Prostate gland (tissue), 2 donors: Measurements from ENCODE around the gene MCOLN1. TPM values are rescaled to one million over a fixed set of nuclear protein-coding genes. Genes with fewer than 3 reads are reported as not detected.

Experiments used
- DNase-seq: peaks from one replicate; pipeline ENCODE4 v3.0.0-alpha.2; 2019; ENCODE audit warnings: low spot score
- H3K27ac ChIP-seq, 2 donors: fragments of 200-600 bp; sonication (generic); 2 replicates each; pipeline ENCODE4 v1.5.1; 2017 to 2019
- H3K27me3 ChIP-seq: fragments of 200-600 bp; sonication (generic); replicated peaks from 2 replicates; pipeline ENCODE4 v1.5.1; 2019; ENCODE audit not compliant: insufficient read depth
- H3K36me3 ChIP-seq, 2 donors: fragments of 200-600 bp; sonication (generic); 1 replicate in 1 of 2; 2 replicates in 1 of 2; pipeline versions ENCODE4 v1.5.1 to v1.8.1; 2017 to 2019
- H3K4me1 ChIP-seq: fragments of 200-600 bp; sonication (generic); replicated peaks from 2 replicates; pipeline ENCODE4 v1.5.1; 2019
- H3K4me3 ChIP-seq, 2 donors: fragments of 200-600 bp; sonication (generic); 2 replicates each; pipeline ENCODE4 v1.5.1; 2017 to 2019
- H3K9me3 ChIP-seq: fragments of 200-600 bp; sonication (generic); 2 replicates; pipeline ENCODE4 v1.5.1; 2017
- CTCF ChIP-seq, 4 experiments: fragments of 200-600 bp in 2 of 4; fragments of 450-650 bp in 2 of 4; sonication (generic) in 2 of 4; IDR thresholded peaks; 1 replicate in 3 of 4; 2 replicates in 1 of 4; pipeline ENCODE4 v1.5.1; 2016 to 2019; ENCODE audit warnings: antibody characterized with exemption in 4 of 4, mild to moderate bottlenecking in 2 of 4, moderate library complexity in 2 of 4
- POLR2A ChIP-seq: fragments of 450-650 bp; IDR thresholded peaks from one replicate; pipeline ENCODE4 v1.6.1; 2016; ENCODE audit warnings: antibody characterized with exemption, mild to moderate bottlenecking
- POLR2AphosphoS5 ChIP-seq: sonication (generic); formaldehyde crosslinking; IDR thresholded peaks from one replicate; pipeline ENCODE4 v1.6.1; 2017; ENCODE audit warnings: antibody characterized with exemption
- WGBS: methylation state at CpG from one replicate; pipeline ENCODE4 v1.1.5; 2018; 5-methylcytosine and 5-hydroxymethylcytosine counted together
- intact Hi-C: fragments of 100-400 bp; cut with DNase I; formaldehyde crosslinking; loops from one replicate; pipeline ENCODE4 v1.14.2; 2022
- total RNA-seq, 2 donors: library from RNA; depleted of rRNA; stranded (reverse); fragments of >200 nt; gene quantifications; one replicate each; pipeline ENCODE4 v1.1.0, GENCODE V29; 2016

Gene MCOLN1
- total RNA-seq, 2 donors from 2014 or later, result 13.4 to 24.8 TPM

GRCh38 chr19:7516878-7517277, 5.5 kb upstream of the MCOLN1 start:
- Histone ChIP-seq H3K9me3 (no peaks in the 10 kb centered on the region), H3K4me1 (peaks cover 1% of the 10 kb centered on the region), H3K27me3 (no peaks in the 10 kb centered on the region), H3K4me3 (peak overlapping the region; percentile 72 to 75), H3K27ac (peak overlapping the region; percentile 87), H3K36me3 (peaks cover 0 to 8% of the 10 kb centered on the region in 2 donors)
- no peak for TF ChIP-seq CTCF (IDR thresholded peaks at IDR 0.05)
- no peak for TF ChIP-seq POLR2A
- TF ChIP-seq POLR2AphosphoS5, result no peak
- DNase-seq, result no peak
- 8% methylated on average over 4 of the region's 4 CpGs for WGBS
- intact Hi-C loops, result no loop called here

- DNase-seq, result no peak
- TF ChIP-seq POLR2A (no peak), CTCF (IDR thresholded peaks at IDR 0.05) (no peak), POLR2AphosphoS5 (no peak)
- Histone ChIP-seq H3K9me3 (no peaks in the 10 kb centered on the region), H3K4me3 (no peak overlapping the region), H3K27me3 (no peaks in the 10 kb centered on the region), H3K4me1 (peaks cover 12% of the 10 kb centered on the region), H3K27ac (no peak overlapping the region), H3K36me3 (peaks cover 0 to 8% of the 10 kb centered on the region in 2 donors)
- intact Hi-C loops, result loop anchor here (5.0 kb wide), 1 partner anchor 122 kb away; no protein-coding TSS in a partner anchor
- 97% methylated on average over 65 of the region's 74 CpGs for WGBS
Measured at GRCh38 chr19:7519361-7520130, 2.9 kb upstream of the MCOLN1 start.

- DNase-seq, result no peak
- TF ChIP-seq CTCF (IDR thresholded peaks at IDR 0.05), result no peak
- TF ChIP-seq POLR2A, result no peak
- TF ChIP-seq POLR2AphosphoS5, result no peak
- Histone ChIP-seq H3K27ac (no peak overlapping the region), H3K27me3 (no peaks in the 10 kb centered on the region), H3K36me3 (peaks cover 0 to 8% of the 10 kb centered on the region in 2 donors), H3K4me3 (no peak overlapping the region), H3K9me3 (no peaks in the 10 kb centered on the region), H3K4me1 (peaks cover 12% of the 10 kb centered on the region)
- WGBS, result 93% methylated on average over 38 of the region's 51 CpGs
- intact Hi-C loops, result loop anchor here (5.0 kb wide), 1 partner anchor 123 kb away; no protein-coding TSS in a partner anchor
Measured at GRCh38 chr19:7520131-7521051, 2.0 kb upstream of the MCOLN1 start.

- Histone ChIP-seq H3K27ac (peak overlapping the region; percentile 41 to 55), H3K4me1 (peaks cover 12% of the 10 kb centered on the region), H3K9me3 (no peaks in the 10 kb centered on the region), H3K36me3 (peaks cover 0 to 8% of the 10 kb centered on the region in 2 donors), H3K4me3 (peak overlapping the region in 1 of 2 donors; percentile 94), H3K27me3 (no peaks in the 10 kb centered on the region)
- 53% methylated on average over 10 of the region's 10 CpGs for WGBS
- no peak for DNase-seq
- TF ChIP-seq POLR2A (no peak), CTCF (IDR thresholded peaks at IDR 0.05) (no peak), POLR2AphosphoS5 (no peak)
- intact Hi-C loops, result loop anchor here (5.0 kb wide), 1 partner anchor 124 kb away; no protein-coding TSS in a partner anchor
Measured at GRCh38 chr19:7521551-7522071, 813 bp upstream of the MCOLN1 start.
